ENCODE data around the gene KIAA1755. TPM values are rescaled to one million over a fixed set of nuclear protein-coding genes. Genes with fewer than 3 reads are reported as not detected.

The KIAA1755 gene
- total RNA-seq, 2 donors from 2014 or later = 0.78 to 0.99 TPM

GRCh38 chr20:38216201-38216600, 44.3 kb downstream of the KIAA1755 start:
- DNase-seq (no peak), ATAC-seq (no peak)
- 66% methylated on average over 3 to 6 of the region's 6 CpGs for WGBS, 2 donors
- TF ChIP-seq CTCF (IDR thresholded peaks at IDR 0.05) = no peak
- TF ChIP-seq POLR2A (IDR thresholded peaks at IDR 0.05) = no peak
- H3K27me3 ChIP-seq = no peaks in the 10 kb centered on the region
- intact Hi-C loops (cut with DNase I) = loop anchor here (5.0 kb wide), 1 partner anchor 154 kb away; no protein-coding TSS in a partner anchor
- H3K4me3 ChIP-seq = no peak overlapping the region
- no peaks in the 10 kb centered on the region for H3K36me3 ChIP-seq (replicated peaks in 1 of 2; ENCODE audit: insufficient read depth in 1 of 2, low read depth in 2 of 2)
- no peaks in the 10 kb centered on the region for H3K4me1 ChIP-seq
- H3K27ac ChIP-seq = no peak overlapping the region
- no peaks in the 10 kb centered on the region for H3K9me3 ChIP-seq

DNA sequence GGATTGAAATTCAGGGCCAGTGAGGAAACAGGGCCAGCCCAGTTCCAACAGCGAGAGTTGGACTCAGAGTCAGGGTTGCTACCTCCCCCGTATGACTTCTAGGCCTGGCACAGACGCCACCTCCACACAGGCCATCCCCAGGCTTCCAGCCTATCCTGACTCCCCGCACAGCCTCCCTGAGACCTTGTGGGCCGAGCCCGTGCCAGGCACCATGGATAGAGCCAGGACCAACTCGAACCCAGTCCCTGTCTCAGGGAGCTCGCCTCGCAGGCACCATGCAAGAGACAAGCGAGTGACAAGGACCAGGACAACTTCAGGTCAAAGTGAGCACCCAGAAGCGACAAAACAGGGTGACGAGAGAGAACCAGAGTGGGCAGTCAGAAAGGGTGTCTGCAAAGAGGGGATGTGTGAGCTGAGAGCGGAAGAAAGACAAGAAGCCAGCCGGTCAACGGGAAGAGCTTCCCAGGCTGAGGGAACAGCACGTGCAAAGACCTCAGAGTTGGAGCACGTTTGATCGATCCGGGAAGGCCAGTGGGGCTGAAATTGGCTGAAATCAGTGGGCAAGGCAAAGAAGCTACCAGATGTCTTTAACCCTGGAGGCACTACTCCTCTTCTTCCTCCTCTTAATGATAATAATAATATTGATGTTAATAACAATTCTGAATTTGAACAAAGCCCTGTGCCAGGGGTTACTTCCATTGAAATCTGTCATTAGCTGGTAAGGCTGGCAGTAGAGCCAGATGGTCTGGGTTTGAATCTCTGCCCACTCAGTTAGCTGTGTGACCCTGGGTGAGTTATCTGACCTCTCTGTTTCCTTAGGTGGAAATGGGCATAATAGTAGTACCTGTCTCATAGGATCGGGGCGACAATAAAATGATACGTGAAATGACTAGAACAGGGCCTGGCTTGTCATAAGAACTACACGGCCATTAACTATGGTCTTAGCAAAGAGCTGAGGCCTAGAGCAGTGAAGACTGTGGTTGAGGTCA, 45.0 kb downstream of the KIAA1755 start:
- intact Hi-C loops (cut with DNase I) = loop anchor here (5.0 kb wide), 1 partner anchor 153 kb away; no protein-coding TSS in a partner anchor
- H3K9me3 ChIP-seq = no peaks in the 10 kb centered on the region
- no peaks in the 10 kb centered on the region for H3K36me3 ChIP-seq (replicated peaks in 1 of 2; ENCODE audit: insufficient read depth in 1 of 2, low read depth in 2 of 2)
- no peak overlapping the region for H3K27ac ChIP-seq
- WGBS, 2 donors = 65 to 70% methylated on average over 23 of the region's 23 CpGs
- DNase-seq (no peak), ATAC-seq (no peak)
- no peak for TF ChIP-seq CTCF (IDR thresholded peaks at IDR 0.05)
- TF ChIP-seq POLR2A (IDR thresholded peaks at IDR 0.05) = no peak
- H3K4me3 ChIP-seq = no peak overlapping the region
- H3K4me1 ChIP-seq = no peaks in the 10 kb centered on the region
- H3K27me3 ChIP-seq = no peaks in the 10 kb centered on the region

DNA sequence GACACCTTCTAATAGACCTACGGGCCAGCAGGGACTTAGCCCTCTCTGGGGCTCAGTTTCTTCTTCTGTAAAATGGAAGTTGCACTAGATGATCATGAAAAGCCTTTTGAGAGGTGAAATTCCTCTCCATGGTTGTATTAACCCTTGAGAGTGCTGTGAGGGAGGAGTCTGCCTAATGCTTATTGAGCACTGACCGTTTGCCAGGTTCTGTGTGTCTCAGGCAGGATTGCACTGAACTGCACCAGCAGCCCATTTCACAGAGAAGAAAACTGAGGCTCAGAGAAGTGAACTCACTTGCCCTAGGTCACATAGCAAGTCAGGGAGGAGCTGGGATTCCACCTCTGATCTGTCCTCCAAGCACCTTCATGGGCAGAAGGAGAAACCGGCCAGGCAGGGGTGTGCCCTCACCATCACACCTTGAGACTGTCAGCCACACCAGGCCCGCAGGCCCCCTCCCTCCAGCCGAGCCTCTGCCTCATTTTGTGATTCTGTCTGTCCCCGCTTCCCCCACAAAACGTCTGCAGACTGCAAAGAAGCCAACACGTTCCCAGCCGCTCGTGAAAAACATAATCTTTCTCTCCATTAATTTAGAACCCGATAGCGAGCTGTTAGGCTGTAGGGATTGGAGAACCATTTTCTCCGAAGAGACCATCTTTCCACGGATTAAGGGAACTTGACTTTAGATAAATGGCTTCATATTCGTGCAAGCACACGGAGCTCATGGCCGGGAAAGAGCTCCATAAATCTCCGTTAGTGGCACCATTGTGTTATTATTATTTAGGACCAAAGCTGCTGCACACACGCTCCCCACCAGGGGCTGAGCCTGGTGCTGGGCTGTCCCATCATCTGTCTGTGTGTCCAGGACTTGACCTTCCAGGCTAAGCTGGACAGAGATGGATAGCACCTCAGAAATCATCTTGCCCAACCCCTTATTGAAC, 46.0 kb downstream of the KIAA1755 start:
- H3K9me3 ChIP-seq = no peaks in the 10 kb centered on the region
- no peak overlapping the region for H3K4me3 ChIP-seq
- 55 to 62% methylated on average over 16 to 19 of the region's 19 CpGs for WGBS, 2 donors
- intact Hi-C loops (cut with DNase I) = loop anchor here (5.0 kb wide), 1 partner anchor 152 kb away; no protein-coding TSS in a partner anchor
- no peaks in the 10 kb centered on the region for H3K27me3 ChIP-seq
- H3K36me3 ChIP-seq (replicated peaks in 1 of 2; ENCODE audit: insufficient read depth in 1 of 2, low read depth in 2 of 2) = no peaks in the 10 kb centered on the region
- DNase-seq = no peak
- no peak for TF ChIP-seq POLR2A (IDR thresholded peaks at IDR 0.05)
- no peak for TF ChIP-seq CTCF (IDR thresholded peaks at IDR 0.05)
- no peak overlapping the region for H3K27ac ChIP-seq
- no peak for ATAC-seq
- H3K4me1 ChIP-seq = no peaks in the 10 kb centered on the region

GRCh38 chr20:38213607-38213940, 47.0 kb downstream of the KIAA1755 start:
- no peaks in the 10 kb centered on the region for H3K36me3 ChIP-seq (replicated peaks in 1 of 2; ENCODE audit: insufficient read depth in 1 of 2, low read depth in 2 of 2)
- TF ChIP-seq CTCF (IDR thresholded peaks at IDR 0.05) (no peak), POLR2A (IDR thresholded peaks at IDR 0.05) (no peak)
- DNase-seq = no peak
- no peak overlapping the region for H3K4me3 ChIP-seq
- WGBS, 2 donors = 87 to 88% methylated on average over 1 to 5 of the region's 5 CpGs
- intact Hi-C loops (cut with DNase I) = no loop called here
- no peaks in the 10 kb centered on the region for H3K27me3 ChIP-seq
- H3K27ac ChIP-seq = no peak overlapping the region
- no peak for ATAC-seq
- H3K9me3 ChIP-seq = no peaks in the 10 kb centered on the region
- H3K4me1 ChIP-seq = no peaks in the 10 kb centered on the region

Measured in body of pancreas (tissue), 4 donors.